ENCODE results near the gene GOLGA8K. TPM values are rescaled to one million over a fixed set of nuclear protein-coding genes. Genes with fewer than 3 reads are reported as not detected.
"Not testable (repeated sequence)": the region's sequence is repeated elsewhere in the genome, so short reads cannot be mapped to it uniquely, and the experiment has no call there.

Gene GOLGA8K
- total RNA-seq, 4 donors from 2014 or later = 0.57 TPM; not detected in 3

- H3K36me3 ChIP-seq; intact Hi-C loops (cut with DNase I); H3K4me3 ChIP-seq; H3K27ac ChIP-seq; H3K27me3 ChIP-seq; DNase-seq; H3K4me1 ChIP-seq; H3K9me3 ChIP-seq: not testable (repeated sequence)
- no CpG with 5 or more reads among the region's 6 CpGs for WGBS, 2 donors
These were observed 29.4 kb downstream of the GOLGA8K start for GRCh38 chr15:32373707-32374106.

- H3K4me3 ChIP-seq; DNase-seq; H3K27ac ChIP-seq; H3K9me3 ChIP-seq; H3K4me1 ChIP-seq; H3K27me3 ChIP-seq; H3K36me3 ChIP-seq; intact Hi-C loops (cut with DNase I): not testable (repeated sequence)
- WGBS, 2 donors = 73 to 86% methylated on average over 3 of the region's 5 CpGs
These were observed 31.0 kb downstream of the GOLGA8K start for GRCh38 chr15:32372075-32372474.

- intact Hi-C loops (cut with DNase I); DNase-seq; H3K4me1 ChIP-seq; H3K36me3 ChIP-seq; H3K4me3 ChIP-seq; H3K27me3 ChIP-seq; H3K27ac ChIP-seq; H3K9me3 ChIP-seq: not testable (repeated sequence)
- no CpG with 5 or more reads among the region's 9 CpGs for WGBS, 2 donors
These were observed 32.6 kb downstream of the GOLGA8K start for GRCh38 chr15:32370526-32370925.

GRCh38 chr15:32370064-32370463 is 33.0 kb downstream of the GOLGA8K start:
- H3K36me3 ChIP-seq; H3K4me1 ChIP-seq; H3K4me3 ChIP-seq; intact Hi-C loops (cut with DNase I); H3K27me3 ChIP-seq; H3K27ac ChIP-seq; DNase-seq; H3K9me3 ChIP-seq: not testable (repeated sequence)
- no CpG with 5 or more reads among the region's 2 CpGs for WGBS, 2 donors

GRCh38 chr15:32366492-32366891 is 36.6 kb downstream of the GOLGA8K start:
- H3K9me3 ChIP-seq; H3K4me1 ChIP-seq; DNase-seq; H3K27ac ChIP-seq; intact Hi-C loops (cut with DNase I); H3K27me3 ChIP-seq; H3K36me3 ChIP-seq; H3K4me3 ChIP-seq: not testable (repeated sequence)
- WGBS, 2 donors = no CpG with 5 or more reads among the region's 7 CpGs

- DNase-seq; H3K27me3 ChIP-seq; H3K4me1 ChIP-seq; intact Hi-C loops (cut with DNase I); H3K27ac ChIP-seq; H3K9me3 ChIP-seq; H3K36me3 ChIP-seq; H3K4me3 ChIP-seq: not testable (repeated sequence)
- no CpG with 5 or more reads among the region's 10 CpGs for WGBS, 2 donors
These were observed 37.1 kb downstream of the GOLGA8K start for GRCh38 chr15:32365955-32366354.

- H3K4me1 ChIP-seq; H3K27me3 ChIP-seq; H3K4me3 ChIP-seq; DNase-seq; H3K27ac ChIP-seq; intact Hi-C loops (cut with DNase I); H3K36me3 ChIP-seq; H3K9me3 ChIP-seq: not testable (repeated sequence)
- no CpG with 5 or more reads among the region's 16 CpGs for WGBS, 2 donors
These were observed 38.1 kb downstream of the GOLGA8K start for GRCh38 chr15:32364944-32365343.

- intact Hi-C loops (cut with DNase I); H3K27me3 ChIP-seq; H3K4me1 ChIP-seq; H3K4me3 ChIP-seq; H3K27ac ChIP-seq; DNase-seq; H3K36me3 ChIP-seq; H3K9me3 ChIP-seq: not testable (repeated sequence)
- WGBS, 2 donors = no CpG with 5 or more reads among the region's 8 CpGs
These were observed 39.6 kb downstream of the GOLGA8K start for GRCh38 chr15:32363449-32363848.

- intact Hi-C loops (cut with DNase I); DNase-seq; H3K9me3 ChIP-seq; H3K4me3 ChIP-seq; H3K27ac ChIP-seq; H3K4me1 ChIP-seq; H3K27me3 ChIP-seq; H3K36me3 ChIP-seq: not testable (repeated sequence)
- no CpG with 5 or more reads among the region's 4 CpGs for WGBS, 2 donors
These were observed 41.4 kb downstream of the GOLGA8K start for GRCh38 chr15:32361662-32362061.

GRCh38 chr15:32358462-32358861 is 44.6 kb downstream of the GOLGA8K start:
- H3K27ac ChIP-seq; DNase-seq; H3K27me3 ChIP-seq; H3K4me3 ChIP-seq; H3K4me1 ChIP-seq; H3K9me3 ChIP-seq; H3K36me3 ChIP-seq; intact Hi-C loops (cut with DNase I): not testable (repeated sequence)
- WGBS, 2 donors = 60% methylated on average over 1 of the region's 1 CpG; no CpG with 5 or more reads in 1 of the 2 donors

GRCh38 chr15:32356909-32357308 is 46.2 kb downstream of the GOLGA8K start:
- DNase-seq = not testable (repeated sequence)

GRCh38 chr15:32352748-32353147 is 50.3 kb downstream of the GOLGA8K start:
- DNase-seq; H3K36me3 ChIP-seq; H3K4me3 ChIP-seq; H3K4me1 ChIP-seq; H3K9me3 ChIP-seq; H3K27ac ChIP-seq; intact Hi-C loops (cut with DNase I); H3K27me3 ChIP-seq: not testable (repeated sequence)
- no CpG with 5 or more reads among the region's 7 CpGs for WGBS, 2 donors

More at GRCh38 chr15:32356909-32357308, 46.2 kb downstream of the GOLGA8K start:
- intact Hi-C loops (cut with DNase I); H3K36me3 ChIP-seq; H3K4me3 ChIP-seq; H3K27me3 ChIP-seq; H3K27ac ChIP-seq; H3K4me1 ChIP-seq; H3K9me3 ChIP-seq: not testable (repeated sequence)

- intact Hi-C loops (cut with DNase I); H3K27me3 ChIP-seq; H3K27ac ChIP-seq; H3K9me3 ChIP-seq; H3K4me3 ChIP-seq; H3K4me1 ChIP-seq; H3K36me3 ChIP-seq; DNase-seq: not testable (repeated sequence)
- WGBS, 2 donors = no CpG with 5 or more reads among the region's 4 CpGs
These were observed 52.4 kb downstream of the GOLGA8K start for GRCh38 chr15:32350563-32351220.

GRCh38 chr15:32347037-32347436 is 56.1 kb downstream of the GOLGA8K start:
- H3K9me3 ChIP-seq; H3K27ac ChIP-seq; H3K36me3 ChIP-seq; H3K27me3 ChIP-seq; DNase-seq; intact Hi-C loops (cut with DNase I); H3K4me1 ChIP-seq; H3K4me3 ChIP-seq: not testable (repeated sequence)
- no CpG with 5 or more reads among the region's 31 CpGs for WGBS, 2 donors
